HepG2 (cell line): ENCODE data around the gene SNX9. TPM values are rescaled to one million over a fixed set of nuclear protein-coding genes. Genes with fewer than 3 reads are reported as not detected.

Source experiments
- ATM ChIP-seq: fragments of 450-650 bp; IDR thresholded peaks from 2 replicates; pipeline ENCODE4 v1.7.1; 2017; ENCODE audit warnings: mild to moderate bottlenecking, borderline replicate concordance
- FOXK1 ChIP-seq: sonication (generic); formaldehyde crosslinking; IDR thresholded peaks from 2 replicates; pipeline ENCODE4 v1.4.0; 2020; ENCODE audit warnings: low read depth, missing genetic modification reagents, borderline replicate concordance
- HNRNPH1 ChIP-seq: fragments of 200-400 bp; formaldehyde crosslinking; optimal IDR thresholded peaks from 2 replicates; pipeline ENCODE3; 2017; ENCODE audit warnings: mild to moderate bottlenecking, low read depth, low read length
- MAF1 ChIP-seq: sonication (generic); formaldehyde crosslinking; IDR thresholded peaks from 2 replicates; pipeline ENCODE4 v1.5.0; 2020; ENCODE audit warnings: missing genetic modification reagents, borderline replicate concordance
- NFE2L1 ChIP-seq: sonication (generic); formaldehyde crosslinking; IDR thresholded peaks from 2 replicates; pipeline ENCODE4 v1.4.0; 2020; ENCODE audit warnings: missing genetic modification reagents, mild to moderate bottlenecking, borderline replicate concordance
- PAWR ChIP-seq: sonication (generic); formaldehyde crosslinking; IDR thresholded peaks from 2 replicates; pipeline ENCODE4 v1.4.0; 2020; ENCODE audit warnings: missing genetic modification reagents, mild to moderate bottlenecking, borderline replicate concordance
- POGZ ChIP-seq: sonication (generic); formaldehyde crosslinking; IDR thresholded peaks from 2 replicates; pipeline ENCODE4 v1.4.0; 2020; ENCODE audit warnings: mild to moderate bottlenecking, missing genetic modification reagents
- RARG ChIP-seq: sonication (generic); formaldehyde crosslinking; IDR thresholded peaks from 2 replicates; pipeline ENCODE4 v1.4.0; 2020; ENCODE audit warnings: low read depth, mild to moderate bottlenecking, missing genetic modification reagents
- RXRA ChIP-seq: sonication (generic); formaldehyde crosslinking; IDR thresholded peaks from 2 replicates; pipeline ENCODE4 v1.5.1; 2020; ENCODE audit warnings: missing genetic modification reagents
- SIX4 ChIP-seq: sonication (generic); formaldehyde crosslinking; IDR thresholded peaks from 2 replicates; pipeline ENCODE4 v1.4.0; 2020; ENCODE audit warnings: missing genetic modification reagents
- ZBTB7A ChIP-seq: sonication (generic); formaldehyde crosslinking; IDR thresholded peaks from 2 replicates; pipeline ENCODE4 v1.8.0; 2022; ENCODE audit warnings: mild to moderate bottlenecking, missing genetic modification reagents
- ZC3H13 ChIP-seq: sonication (generic); formaldehyde crosslinking; IDR thresholded peaks from 2 replicates; pipeline ENCODE4 v1.8.1; 2023; ENCODE audit warnings: mild to moderate bottlenecking, missing genetic modification reagents, moderate library complexity
- ZNF282 ChIP-seq: fragments of 450-650 bp; IDR thresholded peaks from 2 replicates; pipeline ENCODE4 v1.6.1; 2018; ENCODE audit not compliant: partially characterized antibody
- ZNF431 ChIP-seq: sonication (generic); formaldehyde crosslinking; IDR thresholded peaks from 2 replicates; pipeline ENCODE4 v1.9.0; 2022; ENCODE audit warnings: missing genetic modification reagents, low read depth, mild to moderate bottlenecking, borderline replicate concordance
- ZNF639 ChIP-seq: conservative IDR thresholded peaks from 2 replicates; pipeline ENCODE4 v1.6.1; 2018; ENCODE audit warnings: missing genetic modification reagents
- ZNF839 ChIP-seq: sonication (generic); formaldehyde crosslinking; IDR thresholded peaks from 2 replicates; pipeline ENCODE4 v1.4.0; 2020; ENCODE audit warnings: missing genetic modification reagents, mild to moderate bottlenecking, borderline replicate concordance
- ZNF891 ChIP-seq: sonication (generic); formaldehyde crosslinking; IDR thresholded peaks from 2 replicates; pipeline ENCODE4 v1.5.0; 2020; ENCODE audit warnings: mild to moderate bottlenecking, missing genetic modification reagents
- polyA plus RNA-seq, 8 experiments: library from polyadenylated mRNA; depleted of rRNA in 3 of 8; stranded (reverse) in 7 of 8; unstranded in 1 of 8; fragments of >200 nt; fragmentation: Illumina TruSeq in 4 of 8; extraction: Trizol in 4 of 8; gene quantifications; 2 replicates each; pipeline versions ENCODE4 v1.2.1 to v1.2.3, GENCODE V29; 2011 to 2016; ENCODE audit warnings: low read depth in 4 of 8, missing spikeins in 1 of 8, mixed read lengths in 1 of 8; ENCODE audit not compliant: insufficient read depth in 1 of 8
- total RNA-seq, 5 experiments: library from RNA; depleted of rRNA; stranded (reverse); fragments of >200 nt; fragmentation: Illumina TruSeq; extraction: Trizol; gene quantifications; 2 replicates each; pipeline ENCODE4 v1.2.3, GENCODE V29; 2016; ENCODE audit warnings: low read depth in 1 of 5
- TF ChIP-seq, protein P1 (sequence below): sonication (generic); formaldehyde crosslinking; IDR thresholded peaks from 2 replicates; pipeline ENCODE4 v1.4.0; 2020; ENCODE audit warnings: missing genetic modification reagents
- TF ChIP-seq, protein P2 (sequence below): sonication (generic); formaldehyde crosslinking; IDR thresholded peaks from 2 replicates; pipeline ENCODE4 v1.5.1; 2020; ENCODE audit warnings: missing genetic modification reagents, mild to moderate bottlenecking, borderline replicate concordance
- TF ChIP-seq, protein P3 (sequence below): sonication (generic); formaldehyde crosslinking; IDR thresholded peaks from 2 replicates; pipeline ENCODE4 v1.4.0; 2020; ENCODE audit warnings: missing genetic modification reagents

Gene SNX9
- total and polyA plus RNA-seq, 2 of the 13 experiments (the other 11 are each of a cell fraction or from before 2014, with no cell fraction given) = 21.9 to 36.0 TPM

- TF ChIP-seq, protein P1, sequence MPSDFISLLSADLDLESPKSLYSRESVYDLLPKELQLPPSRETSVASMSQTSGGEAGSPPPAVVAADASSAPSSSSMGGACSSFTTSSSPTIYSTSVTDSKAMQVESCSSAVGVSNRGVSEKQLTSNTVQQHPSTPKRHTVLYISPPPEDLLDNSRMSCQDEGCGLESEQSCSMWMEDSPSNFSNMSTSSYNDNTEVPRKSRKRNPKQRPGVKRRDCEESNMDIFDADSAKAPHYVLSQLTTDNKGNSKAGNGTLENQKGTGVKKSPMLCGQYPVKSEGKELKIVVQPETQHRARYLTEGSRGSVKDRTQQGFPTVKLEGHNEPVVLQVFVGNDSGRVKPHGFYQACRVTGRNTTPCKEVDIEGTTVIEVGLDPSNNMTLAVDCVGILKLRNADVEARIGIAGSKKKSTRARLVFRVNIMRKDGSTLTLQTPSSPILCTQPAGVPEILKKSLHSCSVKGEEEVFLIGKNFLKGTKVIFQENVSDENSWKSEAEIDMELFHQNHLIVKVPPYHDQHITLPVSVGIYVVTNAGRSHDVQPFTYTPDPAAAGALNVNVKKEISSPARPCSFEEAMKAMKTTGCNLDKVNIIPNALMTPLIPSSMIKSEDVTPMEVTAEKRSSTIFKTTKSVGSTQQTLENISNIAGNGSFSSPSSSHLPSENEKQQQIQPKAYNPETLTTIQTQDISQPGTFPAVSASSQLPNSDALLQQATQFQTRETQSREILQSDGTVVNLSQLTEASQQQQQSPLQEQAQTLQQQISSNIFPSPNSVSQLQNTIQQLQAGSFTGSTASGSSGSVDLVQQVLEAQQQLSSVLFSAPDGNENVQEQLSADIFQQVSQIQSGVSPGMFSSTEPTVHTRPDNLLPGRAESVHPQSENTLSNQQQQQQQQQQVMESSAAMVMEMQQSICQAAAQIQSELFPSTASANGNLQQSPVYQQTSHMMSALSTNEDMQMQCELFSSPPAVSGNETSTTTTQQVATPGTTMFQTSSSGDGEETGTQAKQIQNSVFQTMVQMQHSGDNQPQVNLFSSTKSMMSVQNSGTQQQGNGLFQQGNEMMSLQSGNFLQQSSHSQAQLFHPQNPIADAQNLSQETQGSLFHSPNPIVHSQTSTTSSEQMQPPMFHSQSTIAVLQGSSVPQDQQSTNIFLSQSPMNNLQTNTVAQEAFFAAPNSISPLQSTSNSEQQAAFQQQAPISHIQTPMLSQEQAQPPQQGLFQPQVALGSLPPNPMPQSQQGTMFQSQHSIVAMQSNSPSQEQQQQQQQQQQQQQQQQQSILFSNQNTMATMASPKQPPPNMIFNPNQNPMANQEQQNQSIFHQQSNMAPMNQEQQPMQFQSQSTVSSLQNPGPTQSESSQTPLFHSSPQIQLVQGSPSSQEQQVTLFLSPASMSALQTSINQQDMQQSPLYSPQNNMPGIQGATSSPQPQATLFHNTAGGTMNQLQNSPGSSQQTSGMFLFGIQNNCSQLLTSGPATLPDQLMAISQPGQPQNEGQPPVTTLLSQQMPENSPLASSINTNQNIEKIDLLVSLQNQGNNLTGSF = no peak
- TF ChIP-seq ZNF639 (CRISPR knock-in tag) = 0 out of 2 replicates have a peak, but pooled peaks have one; percentile 26
- no peak for TF ChIP-seq ZBTB7A
- TF ChIP-seq RARG (CRISPR knock-in tag) = peak; percentile 65; the same call in 1 of the 2 replicates
- peak; percentile 71 for TF ChIP-seq RXRA (CRISPR knock-in tag)
- TF ChIP-seq, protein P2, sequence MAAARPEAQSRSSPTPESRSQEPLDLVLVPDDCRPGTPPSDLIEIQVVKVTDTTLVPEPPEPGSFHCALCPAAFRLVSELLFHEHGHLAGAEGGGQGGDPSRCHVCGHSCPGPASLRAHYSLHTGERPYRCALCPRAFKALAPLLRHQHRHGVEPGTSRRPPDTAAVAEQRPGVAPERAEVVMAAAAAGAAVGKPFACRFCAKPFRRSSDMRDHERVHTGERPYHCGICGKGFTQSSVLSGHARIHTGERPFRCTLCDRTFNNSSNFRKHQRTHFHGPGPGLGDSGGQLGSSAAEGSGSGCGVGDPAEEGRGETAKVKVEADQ (CRISPR knock-in tag) = no peak; the same call in 1 of the 2 replicates
- no peak for TF ChIP-seq PAWR (CRISPR knock-in tag)
- no peak; the same call in 1 of the 2 replicates for TF ChIP-seq SIX4 (CRISPR knock-in tag)
- no peak for TF ChIP-seq ATM
- TF ChIP-seq NFE2L1 = no peak
- TF ChIP-seq ZNF839 (CRISPR knock-in tag) = 0 out of 2 replicates have a peak, but pooled peaks have one; percentile 35
- TF ChIP-seq ZNF891 (CRISPR knock-in tag) = no peak
- peak; percentile 74; the same call in 1 of the 2 replicates for TF ChIP-seq ZNF431 (CRISPR knock-in tag)
- no peak for TF ChIP-seq MAF1
- no peak for TF ChIP-seq FOXK1 (CRISPR knock-in tag)
- no peak for TF ChIP-seq HNRNPH1
- TF ChIP-seq, protein P3, sequence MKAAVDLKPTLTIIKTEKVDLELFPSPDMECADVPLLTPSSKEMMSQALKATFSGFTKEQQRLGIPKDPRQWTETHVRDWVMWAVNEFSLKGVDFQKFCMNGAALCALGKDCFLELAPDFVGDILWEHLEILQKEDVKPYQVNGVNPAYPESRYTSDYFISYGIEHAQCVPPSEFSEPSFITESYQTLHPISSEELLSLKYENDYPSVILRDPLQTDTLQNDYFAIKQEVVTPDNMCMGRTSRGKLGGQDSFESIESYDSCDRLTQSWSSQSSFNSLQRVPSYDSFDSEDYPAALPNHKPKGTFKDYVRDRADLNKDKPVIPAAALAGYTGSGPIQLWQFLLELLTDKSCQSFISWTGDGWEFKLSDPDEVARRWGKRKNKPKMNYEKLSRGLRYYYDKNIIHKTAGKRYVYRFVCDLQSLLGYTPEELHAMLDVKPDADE = no peak
- no peak for TF ChIP-seq ZNF282
- no peak for TF ChIP-seq ZC3H13
- peak; percentile 68 for TF ChIP-seq POGZ (CRISPR knock-in tag)
These were observed 131.4 kb downstream of the SNX9 start (continued) for GRCh38 chr6:157954150-157955117.
